GM12878 (cell line): Measurements from ENCODE around the gene SERPINH1. TPM values are rescaled to one million over a fixed set of nuclear protein-coding genes. Genes with fewer than 3 reads are reported as not detected.

Experiments
- ATAC-seq: fragments of 200-7000 bp; cut with Tn5 transposase; 3 replicates; pipeline ENCODE4 v1.9.1; 2020; ENCODE audit warnings: mild to moderate bottlenecking, moderate library complexity
- BruUV-seq: library from RNA; stranded (reverse); fragments of 400-500 nt; replicated peaks from 2 replicates; lab custom pipeline; 2021; lab: Mats Ljungman, UMichigan
- CTCF ChIA-PET: fragments of 300-600 bp; sonication (Branson Sonifier 250); formaldehyde crosslinking; extraction: SDS; loops from one replicate; lab custom pipeline; 2021; ENCODE audit warnings: inconsistent platforms; lab: Yijun Ruan, JAX
- POLR2A ChIA-PET: fragments of 350-600 bp; formaldehyde crosslinking; extraction: SDS; loops from one replicate; lab custom pipeline; 2021; ENCODE audit warnings: inconsistent platforms; lab: Charles Lee
- RAD21 ChIA-PET: fragments of 300-600 bp; sonication (Branson Sonifier 250); formaldehyde crosslinking; loops from one replicate; lab custom pipeline; 2023; ENCODE audit warnings: antibody characterized with exemption; ENCODE audit not compliant: unreplicated experiment; lab: Charles Lee
- SMC1A ChIA-PET: fragments of 300-600 bp; sonication (Branson Sonifier 250); formaldehyde crosslinking; loops from one replicate; lab custom pipeline; 2023; ENCODE audit not compliant: unreplicated experiment, uncharacterized antibody; lab: Charles Lee
- DNase-seq: peaks from one replicate; pipeline ENCODE4 v3.0.0-alpha.2; 2011; ENCODE audit warnings: low read depth, low spot score
- FAIRE-seq: peaks from 3 replicates; lab custom pipeline; 2011; peaks lifted over from hg19 to GRCh38; lab: Jason Lieb, UNC
- H2AFZ ChIP-seq: 2 replicates; pipeline ENCODE4 v1.6.0; 2011; ENCODE audit warnings: low read depth, low read length, control low read depth; ENCODE audit not compliant: control insufficient read depth
- H3K27ac ChIP-seq: 2 replicates; pipeline ENCODE4 v1.5.1; 2011; ENCODE audit warnings: control low read depth; ENCODE audit not compliant: control insufficient read depth, insufficient read depth
- H3K27me3 ChIP-seq, 2 experiments: replicated peaks in 1 of 2; 2 replicates each; pipeline versions ENCODE4 v1.6.0 to v1.6.1; 2011; ENCODE audit warnings: low read length in 1 of 2; ENCODE audit not compliant: control insufficient read depth in 2 of 2, insufficient read depth in 2 of 2
- H3K36me3 ChIP-seq, 2 experiments: 2 replicates each; pipeline ENCODE4 v1.5.1; 2011; ENCODE audit warnings: low read length in 1 of 2; ENCODE audit not compliant: control insufficient read depth in 2 of 2, insufficient read depth in 2 of 2
- H3K4me1 ChIP-seq: 2 replicates; pipeline ENCODE4 v1.6.1; 2011; ENCODE audit warnings: mild to moderate bottlenecking, low read length, moderate library complexity, mixed read lengths; ENCODE audit not compliant: control insufficient read depth, insufficient read depth
- H3K4me2 ChIP-seq: 2 replicates; pipeline ENCODE4 v1.6.0; 2011; ENCODE audit warnings: control low read depth; ENCODE audit not compliant: control insufficient read depth, insufficient read depth
- H3K4me3 ChIP-seq: fragments of 200-600 bp; sonication (generic); 2 replicates; pipeline ENCODE4 v1.5.1; 2016
- H3K79me2 ChIP-seq: 2 replicates; pipeline ENCODE4 v1.6.0; 2011; ENCODE audit warnings: low read length; ENCODE audit not compliant: control insufficient read depth, insufficient read depth
- H3K9ac ChIP-seq: 2 replicates; pipeline ENCODE4 v1.8.0; 2011; ENCODE audit warnings: low read length, control low read depth, mixed read lengths; ENCODE audit not compliant: control insufficient read depth, insufficient read depth
- H3K9me3 ChIP-seq: replicated peaks from 3 replicates; pipeline ENCODE4 v1.5.1; 2011; ENCODE audit warnings: mild to moderate bottlenecking, low read length; ENCODE audit not compliant: control insufficient read depth, insufficient read depth
- H4K20me1 ChIP-seq: 2 replicates; pipeline ENCODE4 v1.6.0; 2011; ENCODE audit not compliant: control insufficient read depth, insufficient read depth
- CEBPZ ChIP-seq: fragments of 150-350 bp; IDR thresholded peaks from 2 replicates; pipeline ENCODE4 v1.6.1; 2016; ENCODE audit warnings: low read depth, low read length
- CTCF ChIP-seq, 3 experiments: IDR thresholded peaks in 2 of 3; conservative IDR thresholded peaks in 1 of 3; 2 replicates each; pipeline ENCODE4 v1.5.1; 2011; ENCODE audit warnings: low read depth in 3 of 3, low read length in 3 of 3, mild to moderate bottlenecking in 3 of 3, control low read depth in 2 of 3, moderate library complexity in 2 of 3, inconsistent platforms in 1 of 3, mixed read lengths in 1 of 3; ENCODE audit not compliant: control insufficient read depth in 2 of 3, insufficient read depth in 1 of 3; ENCODE audit errors: extremely low read depth in 1 of 3
- FOXM1 ChIP-seq: IDR thresholded peaks from 2 replicates; pipeline ENCODE4 v1.6.1; 2012; ENCODE audit warnings: low read depth, mild to moderate bottlenecking, inconsistent platforms, low read length, moderate library complexity
- HDGF ChIP-seq: fragments of 450-650 bp; IDR thresholded peaks from 2 replicates; pipeline ENCODE4 v1.6.1; 2016; ENCODE audit warnings: antibody characterized with exemption
- HSF1 ChIP-seq: fragments of 150-350 bp; IDR thresholded peaks from 2 replicates; pipeline ENCODE4 v1.6.1; 2014; ENCODE audit warnings: mild to moderate bottlenecking, low read depth, low read length
- RAD51 ChIP-seq: fragments of 450-650 bp; IDR thresholded peaks from 2 replicates; pipeline ENCODE4 v1.6.1; 2016; ENCODE audit warnings: moderate library complexity, mild to moderate bottlenecking, inconsistent platforms
- RELA ChIP-seq: fragments of 450-650 bp; IDR thresholded peaks from 2 replicates; pipeline ENCODE4 v1.8.0; 2014; ENCODE audit warnings: borderline replicate concordance; ENCODE audit not compliant: partially characterized antibody
- SMAD5 ChIP-seq: IDR thresholded peaks from 2 replicates; pipeline ENCODE4 v1.6.1; 2016; ENCODE audit warnings: antibody characterized with exemption, low read depth
- SPI1 ChIP-seq: IDR thresholded peaks from 2 replicates; pipeline ENCODE4 v1.6.1; 2011; ENCODE audit warnings: low read depth, mild to moderate bottlenecking, low read length, moderate library complexity, borderline replicate concordance; ENCODE audit not compliant: insufficient read depth
- SRF ChIP-seq, 2 experiments: IDR thresholded peaks; 2 replicates each; pipeline ENCODE4 v1.6.1; 2011; ENCODE audit warnings: low read depth in 2 of 2, low read length in 2 of 2, mild to moderate bottlenecking in 1 of 2, moderate library complexity in 1 of 2
- TAF1 ChIP-seq: IDR thresholded peaks from 2 replicates; pipeline ENCODE4 v1.6.1; 2011; ENCODE audit warnings: mild to moderate bottlenecking, low read depth, low read length, borderline replicate concordance
- TCF12 ChIP-seq: IDR thresholded peaks from 2 replicates; pipeline ENCODE4 v1.6.1; 2011; ENCODE audit warnings: low read depth, mild to moderate bottlenecking, low read length
- WGBS: methylation state at CpG from one replicate; pipeline ENCODE4 v1.1.6; 2016; ENCODE audit warnings: low lambda C conversion rate; ENCODE audit not compliant: insufficient replicate concordance, insufficient coverage; ENCODE audit errors: missing lambda C conversion rate; 5-methylcytosine and 5-hydroxymethylcytosine counted together
- in situ Hi-C: fragments of 300-500 bp; cut with MboI; formaldehyde crosslinking; loops from 9 replicates; pipeline ENCODE4 v1.14.3; 2018; ENCODE audit warnings: mixed read lengths
- intact Hi-C: fragments of 100-400 bp; cut with micrococcal nuclease; formaldehyde crosslinking; loops from one replicate; pipeline ENCODE4 v1.14.2; 2022; ENCODE audit not compliant: unreplicated experiment
- polyA plus RNA-seq, 11 experiments: library from polyadenylated mRNA; depleted of rRNA in 4 of 11; unstranded in 6 of 11; stranded (reverse) in 5 of 11; fragments of >200 nt; fragmentation: Nextera tagmentation in 4 of 11; fragmentation: Illumina TruSeq in 1 of 11; extraction: Ambion mirVana in 4 of 11; extraction: Trizol in 1 of 11; gene quantifications; 1 replicate in 1 of 11; 2 replicates in 10 of 11; pipeline versions ENCODE4 v1.2.1 to v1.2.3, GENCODE V29; 2011 to 2016; ENCODE audit warnings: inconsistent platforms in 2 of 11, missing spikeins in 2 of 11, low read depth in 1 of 11
- total RNA-seq, 4 experiments: library from RNA; depleted of rRNA in 3 of 4; stranded (reverse); fragments of >200 nt in 3 of 4; fragmentation: Illumina TruSeq in 1 of 4; extraction: Trizol in 1 of 4; gene quantifications; 2 replicates each; pipeline versions ENCODE4 v1.2.1 to v1.2.3, GENCODE V29; 2013 to 2021

The SERPINH1 gene
- total and polyA plus RNA-seq, 10 of the 15 experiments (the other 5 are each of a cell fraction or from before 2014, with no cell fraction given), result 0.34 to 19.8 (median 13.7) TPM

DNA sequence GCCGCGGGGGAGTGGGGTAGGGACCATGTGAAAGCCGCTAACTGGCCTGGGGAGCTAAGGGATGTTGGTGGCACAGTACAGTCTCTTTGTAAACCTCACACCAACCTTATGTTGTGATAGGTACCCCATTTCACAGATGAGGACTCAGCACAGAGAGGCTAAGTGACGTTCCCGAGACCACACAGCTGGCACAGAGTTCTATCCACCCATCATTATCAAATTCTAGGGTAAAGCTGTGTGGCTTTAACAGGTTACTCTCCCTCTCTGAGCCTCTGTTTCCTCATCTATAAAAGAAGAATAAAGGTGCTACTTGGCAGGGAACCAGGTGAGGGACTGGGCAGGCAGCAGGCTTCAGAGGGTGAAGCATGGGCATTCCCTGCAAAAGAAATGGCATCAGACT lies 34.9 kb upstream of the SERPINH1 start:
- Histone ChIP-seq H3K79me2 (no peaks in the 10 kb centered on the region), H3K4me3 (no peak overlapping the region), H3K4me1 (peaks cover 18% of the 10 kb centered on the region), H3K36me3 (no peaks in the 10 kb centered on the region), H3K9me3 (no peaks in the 10 kb centered on the region), H3K27ac (no peak overlapping the region), H2AFZ (no peak overlapping the region), H4K20me1 (no peaks in the 10 kb centered on the region), H3K4me2 (no peak overlapping the region), H3K27me3 (0 out of 4 replicates have a peak, but pooled peaks cover 0 to 3% of the 10 kb centered on the region in 2 experiments), H3K9ac (no peak overlapping the region)
- ATAC-seq (no peak), FAIRE-seq (no peak), DNase-seq (no peak)
- no TSS peak for BruUV-seq
- SMC1A ChIA-PET, result interaction anchor here (0.9 to 7.9 kb wide), 4 partner anchors 10 to 138 kb away, joined by 3 to 114 read pairs (median 3); no protein-coding TSS in a partner anchor
- RAD21 ChIA-PET, result no interaction called here
- CTCF ChIA-PET, result interaction anchor here (0.9 to 15.9 kb wide), 5 partner anchors 10 to 247 kb away, joined by 3 to 288 read pairs (median 9); no protein-coding TSS in a partner anchor
- 100% methylated on average over 5 of the region's 5 CpGs for WGBS
- no peak for TF ChIP-seq RELA
- no peak for TF ChIP-seq TCF12
- TF ChIP-seq SRF (IDR thresholded peaks at IDR 0.05; ENCODE audit: low read depth in 2 of 2, low read length in 2 of 2), result no peak
- no peak for TF ChIP-seq RAD51
- TF ChIP-seq FOXM1, result no peak
- TF ChIP-seq TAF1, result no peak
- no peak for TF ChIP-seq CTCF (IDR thresholded peaks at IDR 0.05 in 2 of 3, conservative IDR thresholded peaks at IDR 0.05 in 1 of 3; ENCODE audit: control insufficient read depth in 2 of 3, extremely low read depth in 1 of 3, insufficient read depth in 1 of 3, low read depth in 3 of 3, low read length in 3 of 3)
- no peak for TF ChIP-seq CEBPZ
- TF ChIP-seq HSF1, result no peak
- no peak for TF ChIP-seq SPI1
- TF ChIP-seq SMAD5, result no peak
- TF ChIP-seq HDGF, result no peak
- in situ Hi-C loops, result no loop called here
- intact Hi-C loops, result no loop called here
- POLR2A ChIA-PET, result interaction anchor here (2.3 kb wide), 1 partner anchor 9 kb away, joined by 7 read pairs; no protein-coding TSS in a partner anchor
